HG02885 (cell line): ENCODE data around the gene HSD17B3.
A peak's percentile ranks its signal among the peaks of the same experiment; 100 is the strongest.
"Not testable (repeated sequence)": the region's sequence is repeated elsewhere in the genome, so short reads cannot be mapped to it uniquely, and the experiment has no call there.

Source experiments
- ATAC-seq: cut with Tn5 transposase; IDR thresholded peaks from one replicate; pipeline ENCODE4 v1.9.1; 2021; ENCODE audit warnings: mild to moderate bottlenecking; ENCODE audit not compliant: unreplicated experiment, poor library complexity

The HSD17B3 gene

GRCh38 chr9:96241391-96241809 lies 60.6 kb downstream of the HSD17B3 start:
- ATAC-seq, result no peak

- ATAC-seq, result no peak
These were observed 65.0 kb downstream of the HSD17B3 start for GRCh38 chr9:96236854-96237550.

- ATAC-seq, result not testable (repeated sequence)
These were observed 65.6 kb downstream of the HSD17B3 start for GRCh38 chr9:96236337-96236736.

DNA sequence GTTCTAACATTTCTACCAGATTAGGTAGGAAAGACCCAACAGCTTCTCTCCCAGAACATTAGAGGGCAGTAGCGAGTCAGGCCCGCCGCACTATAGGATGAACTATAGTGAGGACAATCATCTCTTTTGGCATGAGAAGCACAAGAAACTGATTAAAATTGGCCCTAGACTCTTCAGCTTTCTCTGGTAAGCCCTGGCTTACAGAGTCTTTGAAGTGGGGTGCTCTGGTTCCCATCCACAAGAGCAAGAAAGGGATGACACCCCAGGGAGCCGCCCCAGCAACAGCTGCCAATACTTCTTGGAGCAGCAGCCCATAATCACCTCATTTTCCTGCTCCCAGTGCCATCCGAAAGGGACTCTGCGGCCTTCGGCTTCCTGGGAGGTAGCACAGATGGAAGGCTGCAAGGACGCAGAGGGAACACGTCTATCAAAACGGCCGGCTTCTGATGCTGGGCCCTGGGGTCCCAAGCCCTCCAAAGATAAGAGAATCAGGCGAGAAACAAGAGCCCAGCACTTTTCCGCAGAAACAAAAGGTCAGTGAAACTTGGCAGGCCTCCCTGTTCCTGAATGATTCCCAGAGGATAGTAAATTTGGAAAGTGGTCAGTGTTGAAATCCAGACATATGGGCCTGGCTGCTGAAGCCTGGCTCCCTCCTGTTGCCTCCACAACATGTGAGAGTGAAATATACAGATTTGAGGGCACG lies 69.3 kb downstream of the HSD17B3 start:
- ATAC-seq, result no peak

DNA sequence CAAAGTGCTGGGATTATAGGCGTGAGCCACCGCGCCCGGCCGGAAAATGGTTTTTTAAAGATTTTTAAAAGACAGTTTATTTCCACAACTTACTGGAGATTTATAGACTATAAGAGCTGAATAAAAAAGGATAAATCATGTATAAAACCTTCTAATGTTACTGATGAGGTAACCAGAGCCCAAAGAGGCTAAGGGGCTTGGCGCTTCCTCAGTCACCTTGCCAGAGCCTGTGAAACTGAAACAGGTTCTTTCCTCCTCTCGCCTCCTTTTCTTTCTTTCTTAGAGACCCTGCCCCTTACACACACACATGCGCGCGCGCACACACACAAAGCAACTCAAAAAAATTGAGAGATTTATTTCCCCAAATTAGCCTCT lies 69.8 kb downstream of the HSD17B3 start:
- ATAC-seq, result no peak

- no peak for ATAC-seq
These were observed 72.0 kb downstream of the HSD17B3 start for GRCh38 chr9:96230002-96230401.

DNA sequence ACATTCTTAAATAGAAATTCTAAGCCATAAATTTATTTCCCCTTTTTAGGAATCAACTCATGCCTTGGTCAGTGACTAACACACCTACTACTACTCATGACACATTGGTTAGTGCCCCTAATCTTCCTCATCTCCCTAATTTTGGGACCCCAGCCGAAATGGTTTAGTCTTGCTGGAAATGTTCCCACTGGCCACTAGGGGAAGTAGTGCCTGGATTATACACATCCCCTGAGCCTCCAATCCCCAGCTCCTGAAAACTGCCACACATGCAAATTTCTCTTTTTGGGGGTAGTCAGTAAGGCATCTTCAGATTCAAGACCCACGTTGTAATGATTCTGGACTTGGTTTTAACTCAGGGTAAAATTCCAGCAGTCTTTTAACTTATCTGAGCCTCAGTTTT lies 79.8 kb downstream of the HSD17B3 start:
- ATAC-seq, result no peak

DNA sequence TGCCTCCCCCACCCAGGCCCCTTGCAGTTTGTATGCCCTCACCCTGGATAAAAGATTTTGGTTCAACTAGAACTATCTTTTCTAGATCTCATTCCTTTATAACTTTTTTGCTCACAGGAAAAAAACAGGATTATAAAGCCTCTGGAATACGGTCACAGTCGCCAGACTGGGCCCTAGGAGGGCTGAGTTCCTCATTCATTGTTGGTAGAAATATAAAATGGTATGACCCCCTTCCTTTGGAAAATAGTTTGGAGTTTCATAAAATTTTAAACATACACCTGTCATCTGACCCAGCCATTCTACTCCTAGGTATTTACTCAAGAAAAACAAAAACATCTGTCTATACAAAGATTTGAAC lies 82.1 kb downstream of the HSD17B3 start:
- ATAC-seq, result no peak

GRCh38 chr9:96219026-96219899 lies 82.7 kb downstream of the HSD17B3 start:
- ATAC-seq, result no peak

GRCh38 chr9:96217754-96218693 lies 84.0 kb downstream of the HSD17B3 start:
- peak; percentile 88 for ATAC-seq

DNA sequence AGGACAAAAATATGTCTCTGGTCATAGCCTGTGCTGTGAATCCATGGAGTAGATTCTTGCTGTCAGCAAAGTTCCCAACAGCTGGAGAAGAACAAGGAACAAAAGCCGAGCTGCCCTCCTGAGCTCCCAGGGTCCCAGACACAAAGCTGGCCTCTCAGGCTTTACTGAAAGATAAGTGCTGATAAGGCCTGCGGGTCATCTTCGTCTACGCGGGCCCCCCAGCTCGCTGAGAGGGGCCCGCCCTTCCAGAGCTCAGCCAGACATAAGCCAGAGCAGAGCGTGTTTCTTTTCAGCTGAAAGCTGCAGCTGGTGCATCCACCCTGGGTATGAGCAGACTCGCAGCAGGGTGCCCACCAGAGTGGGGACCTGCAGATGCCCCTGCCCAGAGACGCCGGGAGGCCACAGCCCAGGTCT lies 84.7 kb downstream of the HSD17B3 start:
- ATAC-seq, result no peak

- ATAC-seq, result no peak
These were observed 85.4 kb downstream of the HSD17B3 start for GRCh38 chr9:96216583-96216982.

DNA sequence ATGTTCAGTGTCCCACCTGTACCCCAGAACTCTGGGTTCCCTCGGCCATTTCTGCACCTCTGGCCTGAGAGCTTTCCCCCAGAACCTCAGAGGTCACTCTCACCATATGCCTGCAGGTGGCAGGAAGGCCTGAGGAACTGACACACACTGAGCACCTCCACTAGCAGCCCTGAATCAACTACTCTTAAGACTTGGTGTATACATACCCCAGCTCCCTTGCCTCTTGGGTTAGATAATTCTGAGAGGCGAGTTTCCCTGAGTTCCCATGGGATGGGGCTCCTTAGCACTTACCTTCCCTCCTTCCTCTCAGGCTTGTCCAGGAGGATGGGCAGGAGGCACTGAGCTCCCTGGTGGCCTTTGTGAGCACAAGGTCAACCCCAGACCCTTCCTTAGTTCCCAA lies 86.1 kb downstream of the HSD17B3 start:
- ATAC-seq, result no peak

DNA sequence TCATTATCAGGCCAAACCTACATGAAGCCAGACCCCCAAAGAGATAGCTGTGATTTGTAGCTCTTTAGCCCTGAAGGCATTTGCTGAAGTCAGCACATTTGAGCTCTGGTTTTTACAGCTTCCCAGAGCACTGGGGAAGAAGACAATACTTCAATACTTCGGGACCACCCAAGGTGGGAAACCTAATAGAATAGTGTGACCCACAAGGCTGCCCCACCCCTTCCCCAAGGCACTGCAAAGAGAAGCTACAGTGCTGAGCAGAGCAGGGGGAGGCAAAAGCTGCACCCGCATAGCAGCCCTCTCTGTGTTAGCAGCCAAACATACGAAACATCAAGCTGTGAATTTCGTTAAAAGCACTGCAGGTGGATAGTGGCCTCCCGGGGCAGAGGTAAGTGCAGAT lies 87.3 kb downstream of the HSD17B3 start:
- ATAC-seq, result no peak

GRCh38 chr9:96209407-96210271 lies 92.3 kb downstream of the HSD17B3 start:
- no peak for ATAC-seq

- ATAC-seq, result no peak
These were observed 95.7 kb downstream of the HSD17B3 start for GRCh38 chr9:96206156-96206751.

- no peak for ATAC-seq
These were observed 97.1 kb downstream of the HSD17B3 start for GRCh38 chr9:96204853-96205252.

DNA sequence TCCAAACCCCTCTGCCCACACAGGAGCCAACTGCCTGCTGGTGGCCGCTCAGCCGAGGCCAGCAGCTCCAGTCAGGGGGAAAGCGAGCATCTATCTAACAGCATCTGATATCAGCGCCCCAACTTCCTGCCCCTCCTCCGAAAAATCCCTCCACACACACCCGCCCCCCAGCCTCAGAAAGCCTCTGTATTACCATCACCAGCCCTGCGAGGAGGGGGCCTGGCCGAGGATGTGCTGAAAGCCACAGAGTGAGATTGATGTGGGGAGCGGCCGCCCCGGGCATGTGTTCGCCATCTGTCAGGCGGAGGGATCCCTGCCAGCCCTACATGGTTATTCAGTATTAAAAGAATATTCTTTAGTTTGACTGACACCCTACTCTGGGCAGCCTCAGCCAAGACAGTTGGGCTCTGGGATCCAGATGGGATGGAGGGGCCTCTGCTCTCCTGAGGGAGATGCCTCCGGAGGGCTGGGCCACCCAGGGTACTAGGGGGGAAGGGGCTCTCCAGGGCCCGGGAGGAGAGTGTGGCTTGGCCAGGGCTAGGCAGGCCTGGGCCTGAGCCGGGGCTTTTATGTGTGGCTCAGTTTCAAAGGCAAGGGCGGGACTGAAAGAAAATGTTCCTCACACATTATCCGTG lies 98.0 kb downstream of the HSD17B3 start:
- no peak for ATAC-seq
